GM12891 (cell line): ENCODE measurements around the gene SNX15.

ENCODE experiments used
- POLR2A ChIP-seq: IDR thresholded peaks from 2 replicates; pipeline ENCODE4 v1.6.1; 2011; ENCODE audit warnings: low read depth, low read length, control low read depth
- POLR2AphosphoS5 ChIP-seq: IDR thresholded peaks from 2 replicates; pipeline ENCODE4 v1.6.1; 2011; ENCODE audit warnings: low read depth, low read length, control low read depth
- TAF1 ChIP-seq: IDR thresholded peaks from 2 replicates; pipeline ENCODE4 v1.6.1; 2011; ENCODE audit warnings: low read depth, low read length, control low read depth

GRCh38 chr11:65047581-65048422, 20.6 kb downstream of the SNX15 start:
- TF ChIP-seq POLR2AphosphoS5 (no peak), POLR2A (no peak), TAF1 (0 out of 2 replicates have a peak, but pooled peaks have one; percentile 22)
